ENCODE data around the gene C7orf57.

C7orf57 gene

GRCh38 chr7:48035967-48036478 is 680 bp downstream of the C7orf57 start:
- no peaks in the 10 kb centered on the region for H3K9me3 ChIP-seq (ENCODE audit: control insufficient read depth, low read length)
- H3K4me3 ChIP-seq (ENCODE audit: extremely low read depth, insufficient read depth, low read length, poor library complexity, severe bottlenecking), result peak overlapping the region; percentile 54
- H3K36me3 ChIP-seq (ENCODE audit: control insufficient read depth, insufficient read depth, low read length), result no peaks in the 10 kb centered on the region
- WGBS, 2 experiments (ENCODE audit: insufficient coverage in 2 of 2), result 3 to 5% methylated on average over 32 to 36 of the region's 42 CpGs
- H3K4me1 ChIP-seq (ENCODE audit: control insufficient read depth, insufficient read depth, low read length, poor library complexity, severe bottlenecking), result peaks cover 5% of the 10 kb centered on the region
- no peak overlapping the region for H3K27ac ChIP-seq (ENCODE audit: low read depth, low read length, severe bottlenecking)

- Histone ChIP-seq H3K27ac (ENCODE audit: low read depth, low read length, severe bottlenecking) (no peak overlapping the region), H3K4me3 (ENCODE audit: extremely low read depth, insufficient read depth, low read length, poor library complexity, severe bottlenecking) (no peak overlapping the region), H3K4me1 (ENCODE audit: control insufficient read depth, insufficient read depth, low read length, poor library complexity, severe bottlenecking) (peaks cover 25% of the 10 kb centered on the region), H3K36me3 (ENCODE audit: control insufficient read depth, insufficient read depth, low read length) (no peaks in the 10 kb centered on the region), H3K9me3 (ENCODE audit: control insufficient read depth, low read length) (no peaks in the 10 kb centered on the region)
- 15 to 23% methylated on average over 3 of the region's 5 CpGs for WGBS, 2 experiments (ENCODE audit: insufficient coverage in 2 of 2)
Observed at GRCh38 chr7:48038815-48039506, 3.6 kb downstream of the C7orf57 start.

- H3K27ac ChIP-seq (ENCODE audit: low read depth, low read length, severe bottlenecking), result no peak overlapping the region
- WGBS, 2 experiments (ENCODE audit: insufficient coverage in 2 of 2), result 89 to 93% methylated on average over 11 to 13 of the region's 18 CpGs
- H3K9me3 ChIP-seq (ENCODE audit: control insufficient read depth, low read length), result no peaks in the 10 kb centered on the region
Observed at GRCh38 chr7:48040944-48041652, 5.8 kb downstream of the C7orf57 start.

GRCh38 chr7:48041653-48041970 is 6.3 kb downstream of the C7orf57 start:
- no peaks in the 10 kb centered on the region for H3K9me3 ChIP-seq (ENCODE audit: control insufficient read depth, low read length)
- H3K27ac ChIP-seq (ENCODE audit: low read depth, low read length, severe bottlenecking), result peak overlapping the region; percentile 45
- H3K4me1 ChIP-seq (ENCODE audit: control insufficient read depth, insufficient read depth, low read length, poor library complexity, severe bottlenecking), result peaks cover 25% of the 10 kb centered on the region
- WGBS, 2 experiments (ENCODE audit: insufficient coverage in 2 of 2), result 65 to 67% methylated on average over 2 of the region's 3 CpGs
- no peaks in the 10 kb centered on the region for H3K36me3 ChIP-seq (ENCODE audit: control insufficient read depth, insufficient read depth, low read length)
- H3K4me3 ChIP-seq (ENCODE audit: extremely low read depth, insufficient read depth, low read length, poor library complexity, severe bottlenecking), result no peak overlapping the region

More at GRCh38 chr7:48040944-48041652, 5.8 kb downstream of the C7orf57 start:
- peaks cover 25% of the 10 kb centered on the region for H3K4me1 ChIP-seq (ENCODE audit: control insufficient read depth, insufficient read depth, low read length, poor library complexity, severe bottlenecking)
- H3K4me3 ChIP-seq (ENCODE audit: extremely low read depth, insufficient read depth, low read length, poor library complexity, severe bottlenecking), result no peak overlapping the region
- H3K36me3 ChIP-seq (ENCODE audit: control insufficient read depth, insufficient read depth, low read length), result no peaks in the 10 kb centered on the region

GRCh38 chr7:48042216-48042615 is 6.9 kb downstream of the C7orf57 start:
- Histone ChIP-seq H3K4me1 (ENCODE audit: control insufficient read depth, insufficient read depth, low read length, poor library complexity, severe bottlenecking) (peaks cover 27% of the 10 kb centered on the region), H3K27ac (ENCODE audit: low read depth, low read length, severe bottlenecking) (no peak overlapping the region), H3K36me3 (ENCODE audit: control insufficient read depth, insufficient read depth, low read length) (no peaks in the 10 kb centered on the region), H3K9me3 (ENCODE audit: control insufficient read depth, low read length) (no peaks in the 10 kb centered on the region), H3K4me3 (ENCODE audit: extremely low read depth, insufficient read depth, low read length, poor library complexity, severe bottlenecking) (no peak overlapping the region)
- WGBS, 2 experiments (ENCODE audit: insufficient coverage in 2 of 2), result 83 to 88% methylated on average over 1 to 3 of the region's 3 CpGs

GRCh38 chr7:48042636-48043035 is 7.3 kb downstream of the C7orf57 start:
- Histone ChIP-seq H3K27ac (ENCODE audit: low read depth, low read length, severe bottlenecking) (no peak overlapping the region), H3K4me3 (ENCODE audit: extremely low read depth, insufficient read depth, low read length, poor library complexity, severe bottlenecking) (no peak overlapping the region), H3K4me1 (ENCODE audit: control insufficient read depth, insufficient read depth, low read length, poor library complexity, severe bottlenecking) (peaks cover 30% of the 10 kb centered on the region), H3K9me3 (ENCODE audit: control insufficient read depth, low read length) (no peaks in the 10 kb centered on the region), H3K36me3 (ENCODE audit: control insufficient read depth, insufficient read depth, low read length) (no peaks in the 10 kb centered on the region)
- WGBS, 2 experiments (ENCODE audit: insufficient coverage in 2 of 2), result 50% methylated on average over 2 of the region's 3 CpGs; no CpG with 5 or more reads in 1 of the 2 experiments

- Histone ChIP-seq H3K9me3 (ENCODE audit: control insufficient read depth, low read length) (no peaks in the 10 kb centered on the region), H3K27ac (ENCODE audit: low read depth, low read length, severe bottlenecking) (no peak overlapping the region), H3K4me1 (ENCODE audit: control insufficient read depth, insufficient read depth, low read length, poor library complexity, severe bottlenecking) (peaks cover 32% of the 10 kb centered on the region), H3K4me3 (ENCODE audit: extremely low read depth, insufficient read depth, low read length, poor library complexity, severe bottlenecking) (no peak overlapping the region), H3K36me3 (ENCODE audit: control insufficient read depth, insufficient read depth, low read length) (no peaks in the 10 kb centered on the region)
- WGBS, 2 experiments (ENCODE audit: insufficient coverage in 2 of 2), result 72 to 74% methylated on average over 8 to 9 of the region's 9 CpGs
Observed at GRCh38 chr7:48045195-48045765, 9.9 kb downstream of the C7orf57 start.

GRCh38 chr7:48046458-48046857 is 11.1 kb downstream of the C7orf57 start:
- Histone ChIP-seq H3K9me3 (ENCODE audit: control insufficient read depth, low read length) (no peaks in the 10 kb centered on the region), H3K27ac (ENCODE audit: low read depth, low read length, severe bottlenecking) (no peak overlapping the region), H3K36me3 (ENCODE audit: control insufficient read depth, insufficient read depth, low read length) (no peaks in the 10 kb centered on the region), H3K4me1 (ENCODE audit: control insufficient read depth, insufficient read depth, low read length, poor library complexity, severe bottlenecking) (peaks cover 27% of the 10 kb centered on the region), H3K4me3 (ENCODE audit: extremely low read depth, insufficient read depth, low read length, poor library complexity, severe bottlenecking) (no peak overlapping the region)
- WGBS, 2 experiments (ENCODE audit: insufficient coverage in 2 of 2), result 80 to 82% methylated on average over 10 to 12 of the region's 14 CpGs

GRCh38 chr7:48048113-48048512 is 12.8 kb downstream of the C7orf57 start:
- WGBS, 2 experiments (ENCODE audit: insufficient coverage in 2 of 2), result 95 to 98% methylated on average over 4 to 8 of the region's 8 CpGs
- H3K27ac ChIP-seq (ENCODE audit: low read depth, low read length, severe bottlenecking), result no peak overlapping the region
- no peaks in the 10 kb centered on the region for H3K9me3 ChIP-seq (ENCODE audit: control insufficient read depth, low read length)
- peaks cover 12% of the 10 kb centered on the region for H3K4me1 ChIP-seq (ENCODE audit: control insufficient read depth, insufficient read depth, low read length, poor library complexity, severe bottlenecking)
- H3K36me3 ChIP-seq (ENCODE audit: control insufficient read depth, insufficient read depth, low read length), result no peaks in the 10 kb centered on the region
- no peak overlapping the region for H3K4me3 ChIP-seq (ENCODE audit: extremely low read depth, insufficient read depth, low read length, poor library complexity, severe bottlenecking)

GRCh38 chr7:48049850-48050249 is 14.5 kb downstream of the C7orf57 start:
- Histone ChIP-seq H3K9me3 (ENCODE audit: control insufficient read depth, low read length) (no peaks in the 10 kb centered on the region), H3K4me1 (ENCODE audit: control insufficient read depth, insufficient read depth, low read length, poor library complexity, severe bottlenecking) (peaks cover 12% of the 10 kb centered on the region), H3K27ac (ENCODE audit: low read depth, low read length, severe bottlenecking) (no peak overlapping the region), H3K36me3 (ENCODE audit: control insufficient read depth, insufficient read depth, low read length) (no peaks in the 10 kb centered on the region), H3K4me3 (ENCODE audit: extremely low read depth, insufficient read depth, low read length, poor library complexity, severe bottlenecking) (no peak overlapping the region)
- WGBS, 2 experiments (ENCODE audit: insufficient coverage in 2 of 2), result 85 to 91% methylated on average over 8 of the region's 8 CpGs

Data from mesodermal cell (in vitro differentiated cells).